Common myeloid progenitor, CD34-positive (primary cell): ENCODE results near the gene PAK1.

Source experiments
- CTCF ChIA-PET: fragments of 350-600 bp; sonication (Branson Sonifier 250); formaldehyde crosslinking; loops from one replicate; lab custom pipeline; 2021; ENCODE audit warnings: antibody characterized with exemption; lab: Charles Lee
- POLR2A ChIA-PET: fragments of 350-600 bp; sonication (Branson Sonifier 250); formaldehyde crosslinking; loops from one replicate; lab custom pipeline; 2021; ENCODE audit warnings: antibody characterized with exemption; lab: Charles Lee
- DNase-seq, 3 donors: peaks; one replicate each; pipeline versions ENCODE4 v3.0.0 to v3.0.0-alpha.2; 2013
- H3K27ac ChIP-seq, 2 experiments: 1 replicate in 1 of 2; 2 replicates in 1 of 2; pipeline ENCODE4 v1.7.0; 2013; ENCODE audit warnings: inconsistent platforms in 2 of 2, low read length in 2 of 2, mild to moderate bottlenecking in 2 of 2, low read depth in 1 of 2, moderate library complexity in 1 of 2; ENCODE audit not compliant: severe bottlenecking in 2 of 2, insufficient read depth in 1 of 2, poor library complexity in 1 of 2
- H3K27me3 ChIP-seq, 5 experiments: replicated peaks in 2 of 5; 1 replicate in 3 of 5; 2 replicates in 2 of 5; pipeline versions ENCODE4 v1.6.1 to v1.7.0; 2013; ENCODE audit warnings: low read length in 4 of 5, mild to moderate bottlenecking in 2 of 5, moderate library complexity in 2 of 5, inconsistent platforms in 1 of 5; ENCODE audit not compliant: insufficient read depth in 5 of 5, control insufficient read depth in 4 of 5
- H3K36me3 ChIP-seq, 4 experiments: 1 replicate in 2 of 4; 2 replicates in 2 of 4; pipeline versions ENCODE4 v1.6.1 to v1.7.0; 2013; ENCODE audit warnings: low read length in 3 of 4, control low read depth in 1 of 4, mild to moderate bottlenecking in 1 of 4; ENCODE audit not compliant: control insufficient read depth in 4 of 4, insufficient read depth in 4 of 4
- H3K4me1 ChIP-seq, 4 experiments: 1 replicate in 3 of 4; 2 replicates in 1 of 4; pipeline versions ENCODE4 v1.6.1 to v1.7.1; 2013; ENCODE audit warnings: low read length in 3 of 4, mild to moderate bottlenecking in 3 of 4, control low read depth in 1 of 4, inconsistent platforms in 1 of 4, moderate library complexity in 1 of 4; ENCODE audit not compliant: control insufficient read depth in 4 of 4, insufficient read depth in 4 of 4; ENCODE audit errors: control extremely low read depth in 1 of 4
- H3K4me3 ChIP-seq, 7 experiments: 1 replicate in 4 of 7; 2 replicates in 3 of 7; pipeline versions ENCODE4 v1.5.1 to v1.7.0; 2013; ENCODE audit warnings: mild to moderate bottlenecking in 7 of 7, low read length in 6 of 7, moderate library complexity in 6 of 7, inconsistent platforms in 2 of 7, low read depth in 2 of 7, control low read depth in 1 of 7; ENCODE audit not compliant: insufficient read depth in 4 of 7, control insufficient read depth in 1 of 7; ENCODE audit errors: extremely low read depth in 1 of 7
- H3K9me3 ChIP-seq, 5 experiments: 1 replicate in 4 of 5; 2 replicates in 1 of 5; pipeline versions ENCODE4 v1.6.1 to v1.7.1; 2013; ENCODE audit warnings: low read length in 4 of 5, mild to moderate bottlenecking in 2 of 5, inconsistent platforms in 1 of 5, low read depth in 1 of 5, moderate library complexity in 1 of 5; ENCODE audit not compliant: control insufficient read depth in 4 of 5, insufficient read depth in 2 of 5; ENCODE audit errors: control extremely low read depth in 1 of 5
- WGBS: methylation state at CpG from one replicate; pipeline ENCODE4 v1.1.5; 2013; ENCODE audit not compliant: insufficient coverage; 5-methylcytosine and 5-hydroxymethylcytosine counted together

Gene PAK1

DNA sequence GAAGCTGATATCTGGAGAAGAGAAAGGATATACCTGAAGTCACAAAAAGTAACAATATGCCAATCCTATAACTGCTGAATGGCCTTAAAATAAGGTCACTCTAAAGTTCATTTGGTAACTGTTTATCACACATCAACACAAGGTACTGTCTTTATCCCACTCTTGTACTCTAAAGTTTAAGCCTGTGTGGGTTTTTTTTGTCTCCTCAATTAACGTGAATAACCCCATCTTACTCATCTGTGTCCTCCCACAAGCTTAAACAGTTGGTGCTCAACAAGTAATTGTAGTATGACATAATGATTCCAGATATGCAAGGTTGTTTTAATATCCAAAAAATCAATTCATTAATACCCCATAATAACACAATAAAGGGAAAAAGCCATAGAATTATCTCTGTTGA lies 42.1 kb downstream of the PAK1 start:
- H3K27me3 ChIP-seq = no peaks in the 10 kb centered on the region
- ChIA-PET POLR2A (interaction anchor here (0.6 kb wide), 1 partner anchor 28 kb away, joined by 4 read pairs; no protein-coding TSS in a partner anchor), CTCF (interaction anchor here (0.8 to 0.9 kb wide), 2 partner anchors 12 to 19 kb away, joined by 3 read pairs; no protein-coding TSS in a partner anchor)
- DNase-seq = no peak
- H3K9me3 ChIP-seq = no peaks in the 10 kb centered on the region
- WGBS = no CpG with 5 or more reads among the region's 1 CpG
- no peaks in the 10 kb centered on the region for H3K36me3 ChIP-seq
- no peak overlapping the region for H3K4me3 ChIP-seq
- H3K4me1 ChIP-seq = peaks cover 3 to 23% (median 10%) of the 10 kb centered on the region in 4 experiments
- no peak overlapping the region for H3K27ac ChIP-seq

DNA sequence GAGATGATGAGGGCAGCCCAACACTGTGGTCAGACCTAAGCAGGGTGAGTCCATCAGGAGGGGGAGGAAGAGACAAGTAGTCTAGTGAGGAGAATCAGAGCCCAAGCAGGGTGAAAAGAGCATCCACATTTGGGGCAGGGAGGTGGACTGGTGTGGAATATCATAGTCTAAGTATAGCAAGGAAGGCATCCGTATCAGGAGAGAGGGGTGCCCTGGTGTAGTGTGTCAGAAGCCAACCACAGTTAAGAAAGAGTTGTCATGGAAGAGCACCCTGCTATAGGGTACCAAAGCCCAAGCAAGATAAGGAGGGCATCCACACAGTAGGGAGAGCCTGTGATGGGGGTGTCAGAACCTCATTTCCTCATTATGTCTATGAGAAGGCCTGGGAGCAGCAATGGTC lies 45.3 kb downstream of the PAK1 start:
- H3K27ac ChIP-seq = no peak overlapping the region
- 100% methylated on average over 1 of the region's 1 CpG for WGBS
- ChIA-PET POLR2A (no interaction called here), CTCF (no interaction called here)
- H3K36me3 ChIP-seq = peaks cover 0 to 2% (median 0%) of the 10 kb centered on the region in 4 experiments
- no peaks in the 10 kb centered on the region for H3K9me3 ChIP-seq
- no peaks in the 10 kb centered on the region for H3K27me3 ChIP-seq
- H3K4me1 ChIP-seq = peaks cover 0 to 10% (median 0%) of the 10 kb centered on the region in 4 experiments
- no peak for DNase-seq
- no peak overlapping the region for H3K4me3 ChIP-seq

DNA sequence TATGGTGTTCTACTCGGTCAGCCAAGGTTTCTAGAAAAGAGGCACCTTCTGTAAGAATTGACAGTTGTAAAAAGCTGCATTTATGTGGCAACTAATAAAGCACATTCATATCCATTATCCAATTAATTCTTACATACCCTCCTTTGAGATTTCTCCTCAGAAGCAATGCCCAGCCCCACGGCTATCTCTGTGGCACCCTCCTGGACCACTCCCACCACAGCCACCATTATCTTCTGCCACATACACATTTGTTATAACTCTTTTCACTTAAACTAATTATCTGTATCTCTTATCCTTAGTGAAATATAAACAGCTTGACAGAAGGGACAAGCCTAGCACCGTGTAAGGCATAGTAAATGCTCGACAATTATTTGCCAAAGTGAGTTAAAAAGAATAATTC lies 48.5 kb downstream of the PAK1 start:
- ChIA-PET CTCF (interaction anchor here (1.7 kb wide), 1 partner anchor 230 kb away, joined by 4 read pairs; no protein-coding TSS in a partner anchor), POLR2A (no interaction called here)
- no peak overlapping the region for H3K27ac ChIP-seq
- H3K4me3 ChIP-seq = no peak overlapping the region
- no peaks in the 10 kb centered on the region for H3K4me1 ChIP-seq
- WGBS = 97% methylated on average over 2 of the region's 4 CpGs
- H3K36me3 ChIP-seq = peaks cover 0 to 2% (median 0%) of the 10 kb centered on the region in 4 experiments
- DNase-seq = peak in 1 of 3 donors; percentile 49
- H3K9me3 ChIP-seq = no peaks in the 10 kb centered on the region
- H3K27me3 ChIP-seq = no peaks in the 10 kb centered on the region

DNA sequence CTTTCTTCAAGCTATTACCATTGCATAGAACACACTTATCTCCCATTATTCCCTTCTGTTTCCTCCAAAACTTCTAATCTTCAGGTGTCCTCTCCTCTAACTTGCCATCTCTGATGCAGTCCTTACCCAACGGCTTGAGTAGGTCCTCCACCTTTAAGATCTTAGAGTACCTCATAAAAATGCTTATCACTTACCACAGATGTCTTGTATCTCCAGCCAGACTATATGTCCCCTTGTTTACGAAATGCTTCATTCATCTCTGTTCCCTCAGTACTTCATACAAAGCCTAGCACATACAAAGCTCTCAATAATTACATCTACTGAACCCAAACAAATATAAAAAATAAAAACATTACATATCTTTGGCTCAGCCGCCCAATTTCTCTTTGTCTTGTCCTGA lies 49.2 kb downstream of the PAK1 start:
- Histone ChIP-seq H3K4me1 (no peaks in the 10 kb centered on the region), H3K4me3 (no peak overlapping the region), H3K36me3 (peaks cover 0 to 2% (median 0%) of the 10 kb centered on the region in 4 experiments), H3K27me3 (no peaks in the 10 kb centered on the region), H3K9me3 (no peaks in the 10 kb centered on the region), H3K27ac (no peak overlapping the region)
- 100% methylated on average over 2 of the region's 3 CpGs for WGBS
- POLR2A ChIA-PET = no interaction called here
- CTCF ChIA-PET = interaction anchor here (1.7 kb wide), 1 partner anchor 230 kb away, joined by 4 read pairs; no protein-coding TSS in a partner anchor
- no peak for DNase-seq

DNA sequence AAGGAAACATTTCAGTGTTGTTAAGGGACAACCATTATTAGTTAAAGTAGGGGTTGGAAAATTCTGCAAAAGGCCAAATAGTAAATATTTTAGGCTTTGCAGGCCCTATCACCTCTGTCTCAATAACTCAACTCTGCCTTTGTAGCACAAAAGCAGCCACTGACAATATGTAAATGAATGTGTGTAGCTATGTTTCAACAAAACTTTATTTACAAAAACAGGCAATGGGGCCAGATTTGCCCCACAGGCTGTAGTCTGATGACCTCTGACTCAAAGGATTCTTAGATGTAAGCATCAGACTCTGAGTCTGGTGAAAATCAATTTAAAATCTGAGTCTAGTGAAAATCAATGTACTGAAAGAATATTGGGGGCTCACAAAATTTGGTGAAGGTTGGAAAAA lies 50.3 kb downstream of the PAK1 start:
- H3K4me1 ChIP-seq = peaks cover 0 to 5% (median 1%) of the 10 kb centered on the region in 4 experiments
- H3K27me3 ChIP-seq = no peaks in the 10 kb centered on the region
- ChIA-PET POLR2A (no interaction called here), CTCF (interaction anchor here (0.5 to 1.7 kb wide), 2 partner anchors 229 to 611 kb away, joined by 3 to 4 read pairs; no protein-coding TSS in a partner anchor)
- H3K9me3 ChIP-seq = no peaks in the 10 kb centered on the region
- H3K27ac ChIP-seq = no peak overlapping the region
- no peak overlapping the region for H3K4me3 ChIP-seq
- peaks cover 0 to 2% (median 0%) of the 10 kb centered on the region in 4 experiments for H3K36me3 ChIP-seq
- no peak for DNase-seq

DNA sequence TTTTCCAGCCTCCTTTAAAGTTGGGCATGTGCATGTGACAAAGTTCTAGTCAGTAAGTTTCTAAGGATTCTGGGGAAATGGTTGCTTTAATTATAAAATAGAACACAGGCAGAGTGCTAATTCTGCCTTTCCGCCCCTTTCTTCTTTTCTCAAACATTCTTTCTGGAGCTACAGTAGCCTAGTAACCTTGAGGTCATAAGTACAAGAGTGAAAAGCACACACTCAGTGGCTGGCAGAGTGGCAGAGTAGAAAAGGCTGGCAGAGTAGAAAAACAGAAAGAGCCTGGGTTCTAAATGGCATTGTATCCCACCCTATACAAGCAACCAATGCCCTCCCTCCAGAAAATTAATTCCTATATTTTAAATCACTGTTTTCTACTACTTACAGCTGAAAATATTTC lies 51.2 kb downstream of the PAK1 start:
- POLR2A ChIA-PET = no interaction called here
- CTCF ChIA-PET = interaction anchor here (0.7 kb wide), 1 partner anchor 11 kb away, joined by 3 read pairs; no protein-coding TSS in a partner anchor
- peaks cover 0 to 2% (median 0%) of the 10 kb centered on the region in 4 experiments for H3K36me3 ChIP-seq
- H3K4me3 ChIP-seq = no peak overlapping the region
- WGBS = 100% methylated on average over 1 of the region's 1 CpG
- peaks cover 0 to 10% (median 4%) of the 10 kb centered on the region in 4 experiments for H3K4me1 ChIP-seq
- no peaks in the 10 kb centered on the region for H3K27me3 ChIP-seq
- no peak for DNase-seq
- no peaks in the 10 kb centered on the region for H3K9me3 ChIP-seq
- no peak overlapping the region for H3K27ac ChIP-seq

DNA sequence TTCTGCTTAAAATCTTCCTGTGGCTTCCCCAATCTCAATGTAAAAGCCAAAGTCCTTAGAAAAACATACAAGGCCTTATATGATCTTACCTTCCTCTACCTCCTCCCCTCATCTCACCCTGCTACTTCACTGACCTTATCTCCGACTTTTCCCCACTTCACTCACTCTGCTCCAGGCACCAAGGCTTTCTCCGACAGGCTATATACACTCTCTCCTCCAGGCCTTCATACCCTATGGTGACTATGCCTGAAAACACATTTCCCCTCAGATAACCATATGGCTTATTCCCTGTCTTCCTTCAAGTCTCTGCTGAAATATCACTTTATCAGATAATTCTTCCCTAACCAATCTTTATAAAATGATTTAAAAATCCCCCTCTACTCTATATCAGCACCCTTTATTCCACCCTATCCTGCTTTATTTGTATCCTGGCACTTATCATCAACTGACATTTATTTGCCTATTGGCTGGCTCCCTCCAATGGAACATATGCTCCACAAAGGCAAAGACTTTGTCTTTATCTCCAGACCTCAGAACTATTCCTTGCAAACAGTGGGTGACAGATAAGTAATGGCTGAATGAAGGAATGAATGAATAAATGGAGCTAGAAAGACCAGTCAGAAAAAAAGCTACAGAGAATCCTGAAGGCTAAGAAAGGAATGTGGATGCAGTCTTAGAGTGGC lies 52.7 kb downstream of the PAK1 start:
- ChIA-PET CTCF (no interaction called here), POLR2A (no interaction called here)
- Histone ChIP-seq H3K36me3 (peaks cover 0 to 2% (median 0%) of the 10 kb centered on the region in 4 experiments), H3K4me3 (no peak overlapping the region), H3K4me1 (peaks cover 0 to 10% (median 4%) of the 10 kb centered on the region in 4 experiments), H3K27me3 (no peaks in the 10 kb centered on the region), H3K9me3 (no peaks in the 10 kb centered on the region), H3K27ac (no peak overlapping the region)
- no peak for DNase-seq
- 100% methylated on average over 2 of the region's 2 CpGs for WGBS
